DND-41 (cell line): ENCODE measurements around the gene CCBE1.

ENCODE experiments used
- CTCF ChIP-seq: IDR thresholded peaks from 2 replicates; pipeline ENCODE4 v1.5.1; 2012; ENCODE audit warnings: borderline replicate concordance, low read length, moderate library complexity, mild to moderate bottlenecking; ENCODE audit not compliant: poor library complexity, severe bottlenecking; ENCODE audit errors: extremely low read depth
- EZH2 ChIP-seq: IDR thresholded peaks from 3 replicates; pipeline ENCODE4 v1.6.1; 2012; ENCODE audit warnings: borderline replicate concordance, low read depth, mild to moderate bottlenecking, moderate library complexity, low read length, inconsistent platforms; ENCODE audit not compliant: severe bottlenecking

- TF ChIP-seq CTCF (no peak), EZH2 (no peak)
These were observed 137.7 kb downstream of the CCBE1 start for GRCh38 chr18:59559528-59559927.
